Measurements from ENCODE around the gene BRSK2. TPM values are rescaled to one million over a fixed set of nuclear protein-coding genes. Genes with fewer than 3 reads are reported as not detected.

The BRSK2 gene
- total RNA-seq, 1 donor from 2014 or later = 0.11 TPM

DNA sequence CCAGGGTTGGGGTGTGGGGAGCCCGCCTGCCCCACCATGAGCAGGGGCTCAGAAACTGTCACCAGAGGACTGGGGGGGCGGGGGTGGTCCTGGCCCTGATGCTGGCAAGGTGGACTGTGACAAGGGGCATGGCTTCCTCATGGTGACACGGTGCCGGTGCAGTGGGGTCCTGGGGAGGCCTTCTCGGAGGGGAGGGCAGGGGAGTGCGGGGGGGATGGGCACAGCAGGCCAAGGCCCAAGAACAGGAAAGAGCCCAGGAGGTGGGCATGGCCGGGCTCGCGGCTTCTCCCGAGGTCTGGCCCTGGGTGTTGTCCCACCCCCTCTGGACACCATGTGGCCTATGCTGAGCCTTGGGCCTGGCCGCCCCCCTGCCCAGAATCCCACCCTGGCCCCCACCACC, 49.6 kb downstream of the BRSK2 start:
- CTCF ChIA-PET = no interaction called here

DNA sequence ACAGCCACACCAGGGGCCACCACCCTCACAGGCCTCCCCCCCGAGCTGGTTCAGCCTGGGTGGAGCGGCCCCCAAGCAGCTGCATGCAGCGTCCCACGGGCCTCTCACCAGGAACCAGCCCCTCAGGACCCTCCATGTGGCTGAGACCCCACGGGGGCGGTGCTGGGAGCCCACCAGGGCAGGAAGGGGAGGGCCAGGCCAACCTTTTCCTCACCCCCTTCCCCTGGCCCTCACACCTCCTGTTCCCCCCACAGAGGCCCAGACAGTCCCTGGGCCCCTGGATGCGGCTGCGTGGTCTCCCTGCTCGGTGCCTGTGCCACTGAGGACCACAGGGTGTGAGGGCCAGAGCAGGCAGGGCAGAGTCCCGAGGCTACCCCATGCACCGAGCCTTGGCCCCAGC, 50.3 kb downstream of the BRSK2 start:
- H3K9me3 Mint-ChIP-seq = no peaks in the 10 kb centered on the region
- no peak overlapping the region for H3K27ac Mint-ChIP-seq
- ChIA-PET CTCF (no interaction called here), POLR2A (no interaction called here)
- H3K4me1 Mint-ChIP-seq = no peaks in the 10 kb centered on the region
- no peaks in the 10 kb centered on the region for H3K36me3 Mint-ChIP-seq (ENCODE audit: low read depth)
- TF ChIP-seq, protein P1, sequence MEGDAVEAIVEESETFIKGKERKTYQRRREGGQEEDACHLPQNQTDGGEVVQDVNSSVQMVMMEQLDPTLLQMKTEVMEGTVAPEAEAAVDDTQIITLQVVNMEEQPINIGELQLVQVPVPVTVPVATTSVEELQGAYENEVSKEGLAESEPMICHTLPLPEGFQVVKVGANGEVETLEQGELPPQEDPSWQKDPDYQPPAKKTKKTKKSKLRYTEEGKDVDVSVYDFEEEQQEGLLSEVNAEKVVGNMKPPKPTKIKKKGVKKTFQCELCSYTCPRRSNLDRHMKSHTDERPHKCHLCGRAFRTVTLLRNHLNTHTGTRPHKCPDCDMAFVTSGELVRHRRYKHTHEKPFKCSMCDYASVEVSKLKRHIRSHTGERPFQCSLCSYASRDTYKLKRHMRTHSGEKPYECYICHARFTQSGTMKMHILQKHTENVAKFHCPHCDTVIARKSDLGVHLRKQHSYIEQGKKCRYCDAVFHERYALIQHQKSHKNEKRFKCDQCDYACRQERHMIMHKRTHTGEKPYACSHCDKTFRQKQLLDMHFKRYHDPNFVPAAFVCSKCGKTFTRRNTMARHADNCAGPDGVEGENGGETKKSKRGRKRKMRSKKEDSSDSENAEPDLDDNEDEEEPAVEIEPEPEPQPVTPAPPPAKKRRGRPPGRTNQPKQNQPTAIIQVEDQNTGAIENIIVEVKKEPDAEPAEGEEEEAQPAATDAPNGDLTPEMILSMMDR (IDR thresholded peaks at IDR 0.05) = no peak
- no peak overlapping the region for H3K4me3 Mint-ChIP-seq
- ATAC-seq (ENCODE audit: low read depth) = no peak
- H3K27me3 Mint-ChIP-seq = no peaks in the 10 kb centered on the region
- intact Hi-C loops (cut with micrococcal nuclease) = no loop called here
- DNase-seq = no peak

More for the DNA sequence above, 49.6 kb downstream of the BRSK2 start:
- POLR2A ChIA-PET = no interaction called here
- H3K4me3 Mint-ChIP-seq = no peak overlapping the region
- intact Hi-C loops (cut with micrococcal nuclease) = no loop called here
- no peaks in the 10 kb centered on the region for H3K27me3 Mint-ChIP-seq
- H3K9me3 Mint-ChIP-seq = no peaks in the 10 kb centered on the region
- no peak for DNase-seq
- no peaks in the 10 kb centered on the region for H3K4me1 Mint-ChIP-seq
- no peaks in the 10 kb centered on the region for H3K36me3 Mint-ChIP-seq (ENCODE audit: low read depth)
- no peak overlapping the region for H3K27ac Mint-ChIP-seq
- no peak for ATAC-seq (ENCODE audit: low read depth)
- TF ChIP-seq, protein P1 (IDR thresholded peaks at IDR 0.05) = no peak

DNA sequence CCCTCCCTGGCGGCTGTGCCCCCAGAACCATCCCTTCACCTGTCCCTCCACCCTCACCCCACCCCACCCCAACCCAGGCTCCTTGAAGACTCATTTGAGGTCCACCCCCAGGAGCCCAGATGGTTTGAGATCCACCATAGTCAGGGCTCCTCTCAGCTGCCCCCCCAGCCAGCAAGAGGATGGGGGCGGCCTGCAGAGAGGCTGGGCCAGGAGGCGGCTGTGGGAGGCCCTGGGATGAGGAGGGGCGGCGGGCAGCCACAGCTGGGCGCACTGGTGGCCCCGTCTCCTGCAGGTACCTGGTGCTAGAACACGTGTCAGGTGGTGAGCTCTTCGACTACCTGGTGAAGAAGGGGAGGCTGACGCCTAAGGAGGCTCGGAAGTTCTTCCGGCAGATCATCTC, 50.8 kb downstream of the BRSK2 start:
- H3K4me1 Mint-ChIP-seq = no peaks in the 10 kb centered on the region
- no peaks in the 10 kb centered on the region for H3K36me3 Mint-ChIP-seq (ENCODE audit: low read depth)
- ATAC-seq (ENCODE audit: low read depth) (no peak), DNase-seq (no peak)
- no peaks in the 10 kb centered on the region for H3K9me3 Mint-ChIP-seq
- H3K27me3 Mint-ChIP-seq = no peaks in the 10 kb centered on the region
- intact Hi-C loops (cut with micrococcal nuclease) = no loop called here
- H3K4me3 Mint-ChIP-seq = no peak overlapping the region
- TF ChIP-seq, protein P1 (IDR thresholded peaks at IDR 0.05) = no peak
- ChIA-PET CTCF (no interaction called here), POLR2A (no interaction called here)
- H3K27ac Mint-ChIP-seq = no peak overlapping the region

DNA sequence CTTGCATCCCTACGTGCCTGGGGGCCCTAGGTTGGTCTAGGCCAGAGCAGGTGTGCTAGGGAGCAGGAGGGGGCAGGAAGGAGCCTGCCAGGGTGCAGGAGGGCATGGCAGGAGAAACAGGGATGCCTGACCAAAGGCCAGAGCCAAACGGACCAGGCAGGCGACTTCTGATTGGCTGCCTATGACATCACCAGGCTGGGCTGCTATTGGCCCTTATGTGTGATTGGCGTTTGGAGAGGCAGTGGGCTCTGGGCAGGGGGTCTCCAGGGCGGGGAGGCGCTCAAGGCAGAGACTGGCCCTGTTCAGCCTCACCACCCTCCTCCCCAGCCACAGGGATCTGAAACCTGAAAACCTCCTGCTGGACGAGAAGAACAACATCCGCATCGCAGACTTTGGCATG, 52.4 kb downstream of the BRSK2 start:
- H3K4me3 Mint-ChIP-seq = no peak overlapping the region
- no peak overlapping the region for H3K27ac Mint-ChIP-seq

DNA sequence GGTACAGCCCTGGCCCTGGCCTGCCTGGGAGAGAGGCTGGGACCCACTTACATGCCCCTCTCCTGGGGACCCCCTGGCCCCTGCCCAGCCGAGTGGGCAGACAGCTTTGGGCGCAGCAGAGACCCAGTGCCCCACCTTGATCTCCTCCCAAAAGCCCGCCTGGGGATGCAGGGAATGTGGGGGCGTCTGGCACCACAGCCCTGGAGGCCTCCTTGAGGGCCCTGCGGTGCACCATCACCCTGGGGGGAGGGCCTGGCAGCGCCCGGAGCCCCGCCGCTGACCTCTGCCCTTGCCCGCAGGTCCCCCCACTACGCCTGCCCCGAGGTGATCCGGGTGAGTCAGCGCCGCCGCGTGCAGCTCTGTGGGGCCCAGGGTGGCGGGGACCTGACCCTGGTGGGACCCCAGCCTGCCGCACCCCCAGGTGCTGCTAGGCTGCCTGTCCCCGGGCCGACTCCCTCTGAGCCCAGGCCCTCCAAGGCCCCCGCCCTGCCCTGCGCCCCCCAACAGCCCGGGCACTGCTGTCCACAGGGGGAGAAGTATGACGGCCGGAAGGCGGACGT, 53.2 kb downstream of the BRSK2 start:
- ChIA-PET POLR2A (no interaction called here), CTCF (no interaction called here)
- Mint-ChIP-seq H3K36me3 (ENCODE audit: low read depth) (no peaks in the 10 kb centered on the region), H3K4me1 (no peaks in the 10 kb centered on the region), H3K4me3 (no peak overlapping the region), H3K27ac (no peak overlapping the region), H3K9me3 (no peaks in the 10 kb centered on the region), H3K27me3 (no peaks in the 10 kb centered on the region)
- DNase-seq (no peak), ATAC-seq (ENCODE audit: low read depth) (no peak)
- intact Hi-C loops (cut with micrococcal nuclease) = no loop called here
- TF ChIP-seq, protein P1 (IDR thresholded peaks at IDR 0.05) = no peak

More for the DNA sequence above, 52.4 kb downstream of the BRSK2 start:
- no peaks in the 10 kb centered on the region for H3K27me3 Mint-ChIP-seq
- no peaks in the 10 kb centered on the region for H3K36me3 Mint-ChIP-seq (ENCODE audit: low read depth)
- no peak for ATAC-seq (ENCODE audit: low read depth)
- TF ChIP-seq, protein P1 (IDR thresholded peaks at IDR 0.05) = no peak
- DNase-seq = no peak
- intact Hi-C loops (cut with micrococcal nuclease) = no loop called here
- CTCF ChIA-PET = no interaction called here
- H3K4me1 Mint-ChIP-seq = no peaks in the 10 kb centered on the region
- H3K9me3 Mint-ChIP-seq = no peaks in the 10 kb centered on the region
- POLR2A ChIA-PET = no interaction called here

All from activated B cell treated with CpG ODN at 0.5 μM for 24 hours (primary cell).